CD14-positive monocyte (primary cell): ENCODE data around the gene NELFA. TPM values are rescaled to one million over a fixed set of nuclear protein-coding genes. Genes with fewer than 3 reads are reported as not detected.

ENCODE experiments used
- DNase-seq, 3 donors: peaks; one replicate each; pipeline ENCODE4 v3.0.0-alpha.2; 2011 to 2022
- H2AFZ ChIP-seq: 2 replicates; pipeline ENCODE4 v1.6.0; 2012; ENCODE audit warnings: mild to moderate bottlenecking, low read depth, low read length, inconsistent platforms; ENCODE audit not compliant: insufficient read depth, poor library complexity, severe bottlenecking
- H3K27ac ChIP-seq, 2 donors: 1 replicate in 1 of 2; 2 replicates in 1 of 2; pipeline ENCODE4 v1.5.1; 2012 to 2013; ENCODE audit warnings: low read length in 2 of 2, control low read depth in 1 of 2, inconsistent platforms in 1 of 2, low read depth in 1 of 2, mild to moderate bottlenecking in 1 of 2
- H3K27me3 ChIP-seq, 2 donors: one replicate each; pipeline versions ENCODE4 v1.6.0 to v1.6.1; 2011 to 2013; ENCODE audit warnings: low read length in 2 of 2; ENCODE audit not compliant: control insufficient read depth in 2 of 2, insufficient read depth in 2 of 2
- H3K36me3 ChIP-seq, 2 donors: replicated peaks in 1 of 2; 1 replicate in 1 of 2; 2 replicates in 1 of 2; pipeline versions ENCODE4 v1.5.1 to v1.6.1; 2012 to 2013; ENCODE audit warnings: low read length in 2 of 2, control low read depth in 1 of 2, inconsistent platforms in 1 of 2, mild to moderate bottlenecking in 1 of 2; ENCODE audit not compliant: insufficient read depth in 2 of 2, control insufficient read depth in 1 of 2
- H3K4me1 ChIP-seq, 2 donors: 1 replicate in 1 of 2; 2 replicates in 1 of 2; pipeline versions ENCODE4 v1.5.1 to v1.6.1; 2012 to 2013; ENCODE audit warnings: low read length in 2 of 2, control low read depth in 1 of 2, inconsistent platforms in 1 of 2, mild to moderate bottlenecking in 1 of 2, moderate library complexity in 1 of 2; ENCODE audit not compliant: insufficient read depth in 2 of 2, control insufficient read depth in 1 of 2
- H3K4me2 ChIP-seq: replicated peaks from 2 replicates; pipeline ENCODE3; 2012; ENCODE audit warnings: low read length, moderate library complexity, mild to moderate bottlenecking; ENCODE audit not compliant: poor library complexity, severe bottlenecking; ENCODE audit errors: extremely low read depth
- H3K4me3 ChIP-seq, 3 experiments: fragments of 200-600 bp in 1 of 3; sonication (generic) in 1 of 3; replicated peaks in 1 of 3; 1 replicate in 2 of 3; 2 replicates in 1 of 3; pipeline ENCODE4 v1.5.1; 2011 to 2013; ENCODE audit warnings: low read length in 3 of 3, mild to moderate bottlenecking in 3 of 3, control low read depth in 2 of 3, low read depth in 2 of 3, inconsistent platforms in 1 of 3, moderate library complexity in 1 of 3
- H3K79me2 ChIP-seq: 2 replicates; pipeline ENCODE4 v1.6.0; 2012; ENCODE audit warnings: mild to moderate bottlenecking, control low read depth, inconsistent platforms, low read length, moderate library complexity; ENCODE audit not compliant: insufficient read depth
- H3K9ac ChIP-seq: 2 replicates; pipeline ENCODE4 v1.6.0; 2017; ENCODE audit warnings: low read length, mild to moderate bottlenecking; ENCODE audit not compliant: insufficient read depth, poor library complexity, severe bottlenecking
- H3K9me3 ChIP-seq, 2 donors: replicated peaks in 1 of 2; 1 replicate in 1 of 2; 2 replicates in 1 of 2; pipeline versions ENCODE4 v1.5.1 to v1.6.1; 2012 to 2013; ENCODE audit warnings: low read length in 2 of 2, control low read depth in 1 of 2; ENCODE audit not compliant: control insufficient read depth in 1 of 2, insufficient read depth in 1 of 2
- H4K20me1 ChIP-seq: 2 replicates; pipeline ENCODE4 v1.6.0; 2012; ENCODE audit warnings: mild to moderate bottlenecking, low read length, control low read depth, moderate library complexity; ENCODE audit not compliant: insufficient read depth
- H3K27ac Mint-ChIP-seq, 7 donors: one replicate each; pipeline ENCODE4 v1.8.0; 2020; ENCODE audit warnings: mild to moderate bottlenecking in 7 of 7, mixed read lengths in 7 of 7, moderate library complexity in 6 of 7, inconsistent platforms in 2 of 7
- H3K27me3 Mint-ChIP-seq, 3 donors: one replicate each; pipeline ENCODE4 v1.8.0; 2021 to 2022; ENCODE audit warnings: low read depth in 3 of 3, mild to moderate bottlenecking in 3 of 3, mixed read lengths in 3 of 3, moderate library complexity in 3 of 3, inconsistent platforms in 1 of 3
- H3K36me3 Mint-ChIP-seq, 2 donors: one replicate each; pipeline ENCODE4 v1.8.0; 2020; ENCODE audit warnings: mixed read lengths in 2 of 2, inconsistent platforms in 1 of 2, mild to moderate bottlenecking in 1 of 2
- H3K4me1 Mint-ChIP-seq: one replicate; pipeline ENCODE4 v1.8.0; 2020; ENCODE audit warnings: mild to moderate bottlenecking, mixed read lengths
- H3K4me3 Mint-ChIP-seq, 2 donors: one replicate each; pipeline ENCODE4 v1.8.0; 2020; ENCODE audit warnings: mild to moderate bottlenecking in 2 of 2, mixed read lengths in 2 of 2, moderate library complexity in 1 of 2
- H3K9me3 Mint-ChIP-seq, 7 donors: one replicate each; pipeline ENCODE4 v1.8.0; 2020 to 2022; ENCODE audit warnings: mixed read lengths in 7 of 7, mild to moderate bottlenecking in 6 of 7, moderate library complexity in 6 of 7, inconsistent platforms in 2 of 7
- WGBS: methylation state at CpG from one replicate; pipeline ENCODE4 v1.1.5; 2013; ENCODE audit warnings: missing lambda C conversion rate; ENCODE audit not compliant: insufficient coverage; 5-methylcytosine and 5-hydroxymethylcytosine counted together
- intact Hi-C, 2 donors: fragments of 100-400 bp; cut with micrococcal nuclease; formaldehyde crosslinking; loops; one replicate each; pipeline versions ENCODE4 v1.15.0 to v1.15.1; 2023
- polyA plus RNA-seq, 3 donors: library from polyadenylated mRNA; depleted of rRNA in 1 of 3; unstranded in 2 of 3; stranded (reverse) in 1 of 3; fragments of 300-500 nt in 2 of 3; fragments of >200 nt in 1 of 3; fragmentation: Illumina TruSeq in 2 of 3; gene quantifications; 1 replicate in 2 of 3; 2 replicates in 1 of 3; pipeline ENCODE4 v1.2.3, GENCODE V29; 2012 to 2021
- TF ChIP-seq, protein P1 (sequence below): fragments of 200-600 bp; IDR thresholded peaks from one replicate; pipeline ENCODE4 v1.8.0; 2022; ENCODE audit warnings: antibody characterized with exemption, mild to moderate bottlenecking

Gene NELFA
- polyA plus RNA-seq, 3 donors: 10.0 to 22.1 (median 10.5) TPM

DNA sequence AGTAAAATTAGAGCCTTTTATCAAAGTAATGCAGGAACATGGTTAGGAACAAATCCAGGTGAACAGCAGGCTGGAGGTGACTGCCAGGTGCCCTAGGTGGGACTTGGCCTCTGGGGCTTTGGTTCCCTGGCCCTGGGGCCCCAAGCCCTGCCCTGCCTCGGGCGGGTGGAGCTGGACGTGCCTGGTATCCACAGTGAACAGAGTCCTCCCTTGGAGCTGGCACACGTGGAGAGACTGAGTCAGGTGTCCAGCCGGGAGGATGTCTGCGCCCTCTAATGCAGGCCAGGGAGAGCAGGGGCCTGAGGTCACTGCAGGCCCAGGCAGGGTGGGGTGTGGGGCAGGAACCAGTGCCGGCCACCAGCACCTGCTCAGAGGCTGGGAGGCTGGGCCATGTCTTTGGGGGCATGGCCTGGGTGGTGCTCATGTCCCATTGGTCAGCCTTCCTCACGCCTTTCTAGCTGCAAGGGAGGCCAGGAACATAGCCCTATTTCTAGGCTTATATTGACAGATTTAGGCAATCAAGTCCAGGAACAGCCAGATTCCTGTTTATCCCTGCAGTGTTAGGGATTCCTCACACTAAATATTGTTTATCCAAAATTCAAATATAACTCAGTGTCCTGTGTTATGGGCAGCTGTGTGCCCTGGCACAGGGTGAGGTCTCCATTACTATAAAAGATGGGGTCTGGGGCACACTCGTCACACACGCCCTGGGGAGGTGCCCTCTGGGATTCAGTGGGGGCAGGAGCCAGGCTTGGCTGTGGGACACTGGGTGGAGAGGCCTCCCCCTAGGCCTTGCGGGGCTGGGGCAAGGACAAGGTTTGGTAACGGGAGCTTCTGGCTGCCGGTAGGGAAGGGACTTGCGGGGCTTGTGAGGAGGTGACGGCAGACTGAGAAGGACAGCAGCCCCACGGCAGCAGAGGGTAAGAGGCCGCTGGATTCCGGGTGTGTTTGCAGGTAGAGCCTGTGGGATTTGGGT is 36.1 kb upstream of the NELFA start:
- H3K9ac ChIP-seq: no peak overlapping the region
- H3K4me3 Mint-ChIP-seq: no peak overlapping the region
- TF ChIP-seq, protein P1, sequence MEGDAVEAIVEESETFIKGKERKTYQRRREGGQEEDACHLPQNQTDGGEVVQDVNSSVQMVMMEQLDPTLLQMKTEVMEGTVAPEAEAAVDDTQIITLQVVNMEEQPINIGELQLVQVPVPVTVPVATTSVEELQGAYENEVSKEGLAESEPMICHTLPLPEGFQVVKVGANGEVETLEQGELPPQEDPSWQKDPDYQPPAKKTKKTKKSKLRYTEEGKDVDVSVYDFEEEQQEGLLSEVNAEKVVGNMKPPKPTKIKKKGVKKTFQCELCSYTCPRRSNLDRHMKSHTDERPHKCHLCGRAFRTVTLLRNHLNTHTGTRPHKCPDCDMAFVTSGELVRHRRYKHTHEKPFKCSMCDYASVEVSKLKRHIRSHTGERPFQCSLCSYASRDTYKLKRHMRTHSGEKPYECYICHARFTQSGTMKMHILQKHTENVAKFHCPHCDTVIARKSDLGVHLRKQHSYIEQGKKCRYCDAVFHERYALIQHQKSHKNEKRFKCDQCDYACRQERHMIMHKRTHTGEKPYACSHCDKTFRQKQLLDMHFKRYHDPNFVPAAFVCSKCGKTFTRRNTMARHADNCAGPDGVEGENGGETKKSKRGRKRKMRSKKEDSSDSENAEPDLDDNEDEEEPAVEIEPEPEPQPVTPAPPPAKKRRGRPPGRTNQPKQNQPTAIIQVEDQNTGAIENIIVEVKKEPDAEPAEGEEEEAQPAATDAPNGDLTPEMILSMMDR: no peak
- H3K79me2 ChIP-seq: no peaks in the 10 kb centered on the region
- intact Hi-C loops: loop anchor here in 1 of 2 donors (5.0 kb wide), 1 partner anchor 38 kb away; the partner anchor contains the start of gene NELFA
- peaks cover 14 to 19% of the 10 kb centered on the region in 2 donors for H3K4me1 ChIP-seq
- H3K27me3 ChIP-seq: peaks cover 11 to 55% of the 10 kb centered on the region in 2 donors
- H2AFZ ChIP-seq: no peak overlapping the region
- peaks cover 2 to 10% of the 10 kb centered on the region in 2 donors for H3K36me3 Mint-ChIP-seq
- WGBS: 91% methylated on average over 18 of the region's 18 CpGs
- H4K20me1 ChIP-seq: peaks cover 16% of the 10 kb centered on the region
- H3K9me3 Mint-ChIP-seq: peaks cover 4 to 9% (median 7%) of the 10 kb centered on the region in 7 donors
- no peak overlapping the region for H3K27ac Mint-ChIP-seq
- H3K4me2 ChIP-seq: no peak overlapping the region
- peaks cover 6% of the 10 kb centered on the region for H3K4me1 Mint-ChIP-seq
- H3K9me3 ChIP-seq: peaks cover 3 to 5% of the 10 kb centered on the region in 2 donors
- no peak overlapping the region for H3K27ac ChIP-seq
- peaks cover 0 to 3% of the 10 kb centered on the region in 2 donors for H3K36me3 ChIP-seq
- H3K4me3 ChIP-seq: no peak overlapping the region
- peaks cover 36 to 74% (median 46%) of the 10 kb centered on the region in 3 donors for H3K27me3 Mint-ChIP-seq
- DNase-seq: no peak

DNA sequence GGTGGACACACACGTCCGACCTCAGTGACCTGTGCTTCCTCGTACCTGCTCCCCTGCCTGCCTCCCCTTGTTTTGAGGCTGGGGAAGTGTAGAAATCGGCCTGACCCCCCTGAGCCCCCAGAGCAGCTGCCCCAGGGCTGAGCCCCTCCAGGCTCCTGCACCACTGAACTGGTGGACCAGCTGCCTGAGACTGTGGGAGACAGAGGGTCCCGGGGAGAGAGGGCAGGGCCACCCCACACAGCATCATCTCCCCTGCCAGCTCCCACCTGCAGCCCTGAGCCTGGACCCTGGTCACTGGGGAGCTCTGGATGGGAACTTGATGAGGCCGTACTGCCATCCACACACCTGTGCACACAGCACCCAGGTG is 35.3 kb upstream of the NELFA start:
- no peak for DNase-seq
- Mint-ChIP-seq H3K36me3 (peaks cover 2 to 10% of the 10 kb centered on the region in 2 donors), H3K4me3 (no peak overlapping the region), H3K27ac (no peak overlapping the region), H3K4me1 (peaks cover 6% of the 10 kb centered on the region), H3K9me3 (peaks cover 4 to 9% (median 7%) of the 10 kb centered on the region in 7 donors), H3K27me3 (peaks cover 37 to 75% (median 52%) of the 10 kb centered on the region in 3 donors)
- Histone ChIP-seq H3K9ac (no peak overlapping the region), H3K4me1 (peaks cover 14 to 19% of the 10 kb centered on the region in 2 donors), H3K4me3 (no peak overlapping the region), H4K20me1 (peaks cover 16% of the 10 kb centered on the region), H3K9me3 (peaks cover 5 to 7% of the 10 kb centered on the region in 2 donors), H3K79me2 (no peaks in the 10 kb centered on the region), H3K36me3 (peaks cover 0 to 3% of the 10 kb centered on the region in 2 donors), H3K4me2 (no peak overlapping the region), H3K27me3 (peaks cover 14 to 58% of the 10 kb centered on the region in 2 donors), H3K27ac (no peak overlapping the region), H2AFZ (no peak overlapping the region)
- TF ChIP-seq, protein P1: no peak
- intact Hi-C loops: loop anchor here in 1 of 2 donors (5.0 kb wide), 1 partner anchor 37 kb away; the partner anchor contains the start of gene NELFA
- WGBS: 100% methylated on average over 3 of the region's 6 CpGs
